HG03060 (cell line): Measurements from ENCODE around the gene TEX22.

ENCODE experiments used
- ATAC-seq: cut with Tn5 transposase; IDR thresholded peaks from one replicate; pipeline ENCODE4 v1.9.1; 2021; ENCODE audit warnings: low read depth, moderate number of reproducible peaks; ENCODE audit not compliant: unreplicated experiment

TEX22 gene

GRCh38 chr14:105433161-105433605 lies 34.8 kb downstream of the TEX22 start:
- no peak for ATAC-seq

- no peak for ATAC-seq
Measured at GRCh38 chr14:105436402-105436801, 38.1 kb downstream of the TEX22 start.

DNA sequence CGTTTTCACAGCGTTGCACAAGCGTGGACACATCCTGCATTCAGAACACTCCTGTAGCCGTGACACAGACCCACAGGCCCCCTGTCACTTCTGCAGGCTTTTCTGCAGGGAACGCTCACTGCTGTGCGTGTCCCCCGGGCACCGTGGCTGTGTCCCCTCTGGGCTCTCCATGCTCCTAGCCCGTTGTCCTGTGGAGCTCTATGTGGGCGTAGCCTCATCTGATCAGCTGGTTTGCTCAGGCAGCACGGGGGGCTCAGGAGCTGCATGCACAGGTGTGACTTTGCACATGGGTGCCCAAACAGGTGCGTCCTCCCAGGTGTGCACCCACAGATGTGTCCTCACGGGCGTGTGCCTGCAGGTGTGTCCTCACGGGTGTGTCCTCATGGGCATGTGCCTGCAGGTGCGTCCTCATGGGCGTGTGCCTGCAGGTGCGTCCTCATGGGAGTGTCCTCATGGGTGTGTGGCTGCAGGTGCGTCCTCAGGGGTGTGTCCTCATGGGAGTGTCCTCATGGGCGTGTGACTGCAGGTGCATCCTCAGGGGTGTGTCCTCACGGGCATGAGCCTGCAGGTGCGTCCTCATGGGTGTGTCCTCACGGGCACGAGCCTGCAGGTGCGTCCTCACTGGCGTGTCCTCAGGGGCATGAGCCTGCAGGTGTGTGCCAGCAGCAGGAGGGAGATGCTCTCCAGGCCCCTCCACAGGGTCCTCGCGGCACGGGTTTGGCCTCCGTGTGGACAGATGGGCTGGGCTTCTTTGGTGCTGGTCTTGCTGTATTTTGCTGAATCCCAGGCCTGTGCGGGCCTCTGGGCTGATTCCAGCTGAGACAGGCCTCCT lies 38.8 kb downstream of the TEX22 start:
- ATAC-seq, result no peak

DNA sequence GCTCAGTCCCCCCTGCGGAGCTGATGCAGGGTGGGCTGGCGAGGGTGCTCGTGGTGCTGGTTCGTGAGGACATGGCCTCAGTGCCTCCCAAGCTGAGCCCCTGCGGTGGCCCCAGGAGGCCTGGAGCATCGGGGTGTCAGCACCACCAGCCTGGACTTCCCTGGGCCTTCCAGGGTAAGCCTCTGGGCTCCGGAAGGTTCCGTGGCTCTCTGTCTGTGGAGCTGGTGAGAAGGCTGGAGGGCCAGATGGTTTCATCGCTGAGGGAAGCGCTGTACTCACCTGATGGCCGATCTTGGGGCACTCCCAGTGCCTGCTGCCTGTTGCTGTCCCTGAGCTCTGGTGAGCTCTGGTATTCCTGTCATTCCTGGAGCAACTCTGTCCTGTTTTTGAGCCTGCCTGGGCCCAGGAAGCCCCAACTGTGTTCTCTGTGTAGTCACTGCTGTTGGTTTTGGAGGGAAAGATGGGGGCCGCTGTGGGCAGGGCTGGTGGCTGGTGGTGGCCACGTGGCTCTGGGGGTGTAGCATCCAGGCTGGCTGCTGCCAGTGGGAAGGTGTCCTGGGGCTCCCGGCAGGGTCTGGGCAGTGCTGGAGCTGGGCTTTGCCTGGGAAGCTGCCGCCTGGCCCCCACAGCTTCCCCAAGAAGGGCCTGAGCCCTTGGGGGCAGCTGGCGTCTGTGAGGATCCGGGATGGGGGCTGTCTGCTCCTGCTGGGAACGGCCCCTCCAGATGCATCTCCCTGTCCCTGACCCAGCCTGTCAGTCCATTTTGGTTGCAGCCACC lies 39.6 kb downstream of the TEX22 start:
- no peak for ATAC-seq

- ATAC-seq, result no peak
Measured at GRCh38 chr14:105439179-105439578, 40.8 kb downstream of the TEX22 start.

DNA sequence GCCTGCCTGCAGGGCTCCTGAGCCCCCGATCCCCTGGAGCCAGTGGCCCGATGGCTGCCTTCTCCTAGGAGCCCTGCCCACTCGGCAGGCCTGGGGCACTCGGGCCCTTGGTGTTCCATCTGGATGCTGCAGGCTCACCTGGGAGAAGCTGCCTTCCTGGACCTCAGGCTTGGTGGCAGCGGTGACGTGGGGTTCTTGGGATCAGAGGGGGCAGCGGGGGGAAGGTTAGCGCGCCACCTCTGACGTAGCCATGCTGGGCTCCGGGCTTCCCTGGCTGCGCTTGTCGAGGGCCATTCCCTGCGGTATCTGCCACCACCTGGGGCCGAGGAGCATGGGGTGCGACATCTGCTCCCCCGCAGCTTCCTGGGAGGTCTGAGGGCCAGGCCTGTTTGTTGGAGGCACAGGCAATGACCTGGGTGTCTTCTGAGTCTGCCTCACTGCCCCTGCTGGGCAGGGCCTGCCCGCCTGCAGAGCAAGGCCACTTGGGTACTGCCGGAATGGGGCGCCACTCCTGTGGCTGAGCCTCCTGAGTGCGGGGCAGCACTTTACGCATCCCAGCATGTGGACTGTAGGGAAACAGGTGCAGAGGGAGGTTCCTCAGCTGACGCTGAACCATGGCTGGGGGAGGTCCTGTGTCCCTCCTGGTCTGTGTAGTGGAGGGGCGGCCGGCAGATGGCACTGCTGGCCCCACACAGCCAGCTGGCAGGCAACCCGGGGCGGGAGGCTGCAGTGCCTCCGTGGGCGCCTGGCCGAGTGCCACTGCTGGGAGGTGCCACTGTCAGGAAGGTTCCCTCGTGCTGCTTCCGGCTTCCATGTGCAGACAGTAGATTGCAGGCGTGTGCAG lies 41.6 kb downstream of the TEX22 start:
- ATAC-seq, result no peak

DNA sequence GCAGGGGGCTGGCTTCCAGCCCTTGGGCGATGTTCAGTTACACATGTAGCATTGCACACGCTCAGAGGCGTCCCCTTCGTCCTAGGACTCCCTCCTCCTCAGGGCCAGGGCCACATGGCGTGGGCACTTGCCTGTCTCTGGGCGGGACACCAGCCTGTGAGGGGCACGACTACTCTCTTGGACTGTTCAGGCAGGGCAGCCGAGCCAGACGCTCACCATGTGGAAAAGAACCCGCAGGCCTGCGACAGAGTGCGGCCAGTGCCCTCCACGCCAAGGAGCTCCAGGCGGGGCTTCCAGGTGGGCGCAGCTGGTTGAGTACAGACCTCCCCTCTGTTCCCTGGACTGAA lies 42.2 kb downstream of the TEX22 start:
- no peak for ATAC-seq

- ATAC-seq, result no peak
Measured at GRCh38 chr14:105440992-105441391, 42.7 kb downstream of the TEX22 start.

GRCh38 chr14:105442125-105442524 lies 43.8 kb downstream of the TEX22 start:
- ATAC-seq, result no peak

- ATAC-seq, result no peak
Measured at GRCh38 chr14:105442834-105443233, 44.5 kb downstream of the TEX22 start.

DNA sequence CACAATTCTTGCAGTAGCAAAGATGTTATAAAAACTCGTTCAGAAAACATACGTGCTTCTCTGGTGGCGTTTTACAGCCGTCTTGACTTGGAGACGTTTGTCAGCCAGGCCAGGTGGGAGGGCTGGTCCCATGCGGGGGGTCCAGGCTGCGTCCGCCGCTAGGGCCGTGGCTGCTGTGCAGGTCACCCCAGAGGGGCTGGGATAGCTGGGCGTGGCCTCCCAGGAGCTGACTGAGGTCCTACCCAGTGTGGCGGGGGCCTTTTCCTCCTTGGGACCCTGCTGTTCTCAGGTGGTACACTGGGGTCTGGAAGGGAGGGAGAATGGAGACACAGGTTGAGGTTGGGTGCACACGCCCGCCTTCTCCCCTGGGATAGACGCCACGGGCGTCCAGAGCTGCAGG lies 46.5 kb downstream of the TEX22 start:
- ATAC-seq, result no peak

DNA sequence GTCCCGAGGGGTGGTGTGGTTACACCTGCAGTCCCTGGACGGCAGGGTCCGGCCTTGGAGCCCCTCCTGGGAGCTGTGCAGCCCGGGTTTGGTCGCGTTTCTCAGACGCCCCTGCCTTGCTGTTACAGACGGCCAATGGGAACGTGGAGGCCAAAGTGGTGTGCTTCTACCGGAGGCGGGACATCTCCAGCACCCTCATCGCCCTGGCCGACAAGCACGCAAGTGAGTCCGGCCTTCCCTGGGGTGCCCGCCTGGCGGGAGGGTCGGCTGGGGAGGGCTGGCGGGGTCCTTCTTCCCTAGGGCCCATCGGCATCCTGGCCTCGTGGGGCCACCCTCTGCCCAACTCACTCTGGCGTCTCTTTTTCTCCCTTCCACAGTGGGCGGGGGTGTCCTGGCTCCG lies 47.0 kb downstream of the TEX22 start:
- no peak for ATAC-seq

DNA sequence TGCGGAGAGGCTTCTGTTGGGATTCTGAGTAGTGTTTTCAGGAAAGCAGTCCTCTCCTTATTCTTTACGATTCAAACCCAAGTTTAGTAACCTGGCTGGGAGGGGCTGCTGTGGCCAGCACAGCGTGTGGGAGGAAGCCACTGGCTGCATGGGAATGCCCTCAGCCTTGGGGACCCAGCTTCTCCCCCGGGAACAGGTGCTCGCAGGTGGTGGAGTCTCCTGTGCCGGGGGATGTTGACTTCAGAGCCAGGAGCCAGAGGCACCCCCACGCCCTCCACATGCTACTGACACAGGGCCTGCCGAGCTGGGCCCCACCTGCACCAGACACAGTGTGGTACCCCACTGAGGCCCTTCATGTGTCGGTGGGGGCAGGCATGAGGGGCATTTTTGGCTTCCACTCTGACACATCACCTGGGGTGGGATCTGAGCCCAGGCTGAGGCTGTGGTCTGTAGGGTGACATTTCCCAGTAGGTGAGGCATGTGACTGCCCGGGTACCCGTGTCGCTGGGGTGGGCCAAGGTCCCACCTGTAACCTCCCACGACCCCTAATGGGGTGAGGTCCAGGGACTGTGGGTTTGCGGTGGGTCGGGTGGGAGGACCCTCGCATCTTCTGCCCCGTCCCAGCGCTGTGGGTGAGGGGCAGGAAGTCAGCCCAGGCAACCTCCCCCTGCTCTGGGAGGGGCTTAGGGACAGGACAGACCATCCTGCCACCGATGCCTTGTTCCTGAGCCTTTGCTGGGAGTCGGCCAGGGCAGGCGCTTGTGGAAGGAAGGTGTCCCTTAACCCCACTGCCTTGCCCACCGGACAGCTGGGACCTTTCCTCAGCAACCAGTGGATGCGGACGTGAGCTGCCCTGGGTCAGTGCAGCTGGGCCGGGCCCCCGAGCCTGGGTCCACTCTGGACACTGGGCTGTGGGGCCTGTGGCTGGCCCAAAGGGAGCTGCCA lies 47.8 kb downstream of the TEX22 start:
- no peak for ATAC-seq

- no peak for ATAC-seq
Measured at GRCh38 chr14:105446971-105447370, 48.6 kb downstream of the TEX22 start.

DNA sequence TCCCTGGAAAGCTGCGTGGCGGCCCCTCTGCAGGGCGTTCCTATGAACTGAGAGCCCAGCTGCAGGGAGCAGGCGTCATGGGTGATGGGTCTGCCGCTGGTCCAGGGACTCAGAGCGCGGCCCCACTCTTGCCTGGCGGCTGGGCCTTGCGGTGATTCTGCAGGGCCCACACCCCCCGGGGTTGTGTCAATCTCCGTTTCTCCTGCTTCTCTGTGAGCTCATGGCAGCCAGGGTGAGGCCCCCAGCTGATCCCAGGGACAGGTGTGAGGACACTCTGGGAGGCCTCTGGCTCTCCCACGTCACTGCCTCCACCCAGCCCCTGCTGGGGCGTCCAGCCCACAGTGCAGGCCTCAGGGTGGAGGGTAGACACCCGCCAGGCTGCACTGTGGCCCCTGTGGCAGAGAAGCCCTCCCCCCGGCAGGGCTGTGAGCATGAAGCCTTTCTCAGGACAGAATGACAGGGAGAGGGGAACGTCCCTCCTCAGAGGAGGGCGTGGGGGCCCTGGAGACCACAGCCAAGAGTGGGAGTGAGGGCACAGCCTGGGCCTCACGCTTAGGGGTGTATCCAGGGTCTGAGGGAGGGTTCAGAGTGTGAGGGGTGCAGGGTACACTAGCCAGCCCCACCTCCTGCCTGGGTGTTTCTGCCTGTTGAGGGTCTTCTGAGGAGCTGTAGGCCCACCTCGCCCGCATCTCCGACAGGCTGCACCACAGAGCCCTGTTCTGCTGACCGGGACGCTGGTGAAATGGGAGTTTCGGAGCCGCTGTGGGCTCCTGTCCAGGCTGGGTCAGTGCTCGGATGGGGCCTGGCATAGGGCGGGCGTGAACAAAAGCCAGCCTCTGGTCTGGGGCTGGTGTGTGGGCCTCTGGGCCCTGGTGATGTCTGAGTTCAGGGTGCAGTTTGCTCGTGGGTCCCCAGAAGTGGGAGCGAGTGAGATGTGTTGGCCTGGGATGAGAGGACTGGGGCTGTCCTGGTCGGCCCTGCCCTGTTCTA lies 49.6 kb downstream of the TEX22 start:
- no peak for ATAC-seq

GRCh38 chr14:105448706-105449111 lies 50.4 kb downstream of the TEX22 start:
- no peak for ATAC-seq

DNA sequence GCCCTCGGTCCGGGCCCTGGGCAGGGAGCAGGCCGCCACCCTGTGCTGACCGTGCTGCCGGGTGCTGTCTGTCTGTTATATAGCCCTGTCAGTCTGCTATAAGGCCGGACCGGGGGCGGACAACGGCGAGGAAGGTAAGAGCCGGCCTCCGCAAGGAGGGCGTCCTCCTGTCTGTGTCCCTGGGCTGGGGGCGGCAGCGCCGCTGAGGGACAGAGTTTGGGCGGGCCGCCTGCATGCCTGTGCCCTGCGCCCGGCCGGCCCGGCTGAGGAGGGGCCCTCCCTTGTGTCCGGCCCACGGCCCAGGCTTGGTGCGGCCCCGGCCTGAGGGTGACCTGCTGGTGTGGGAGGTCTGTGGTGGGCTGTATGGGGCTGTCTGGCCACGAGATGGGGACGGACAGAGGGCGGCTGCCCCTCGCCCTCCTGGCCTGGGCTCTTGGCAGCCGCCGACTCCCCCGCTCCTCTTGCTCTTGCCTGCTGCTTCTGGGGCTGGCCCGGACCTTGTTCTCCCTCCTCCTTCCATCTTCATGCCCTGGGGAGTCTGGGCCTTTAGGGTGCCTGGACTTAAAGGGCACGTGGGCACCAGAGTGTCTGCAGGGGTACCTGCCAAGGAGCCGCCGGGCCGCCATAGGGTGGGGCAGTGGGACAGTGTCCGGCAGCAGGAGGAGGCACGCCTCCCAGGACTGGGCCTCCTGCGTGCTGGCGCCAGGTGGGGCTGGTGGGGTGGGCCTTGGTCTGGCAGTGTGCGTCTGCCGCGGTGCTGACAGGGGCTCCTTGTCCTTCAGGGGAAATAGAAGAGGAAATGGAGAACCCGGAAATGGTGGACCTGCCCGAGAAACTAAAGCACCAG lies 51.2 kb downstream of the TEX22 start:
- ATAC-seq, result no peak

DNA sequence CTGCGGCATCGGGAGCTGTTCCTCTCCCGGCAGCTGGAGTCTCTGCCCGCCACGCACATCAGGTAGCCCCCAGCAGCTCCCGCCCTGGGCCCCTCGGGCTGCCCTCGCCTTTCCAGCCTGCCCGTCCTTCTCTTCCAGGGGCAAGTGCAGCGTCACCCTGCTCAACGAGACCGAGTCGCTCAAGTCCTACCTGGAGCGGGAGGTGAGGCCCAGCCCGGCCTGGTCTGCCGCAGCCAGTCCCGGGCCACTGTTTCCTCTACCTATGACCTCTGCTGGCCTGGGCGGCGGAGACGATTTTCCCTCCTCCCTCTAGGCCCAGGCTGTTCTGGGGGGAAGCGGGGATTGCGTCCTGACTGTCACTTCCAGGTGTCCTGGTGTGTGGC lies 51.8 kb downstream of the TEX22 start:
- no peak for ATAC-seq
